B cell (primary cell): Measurements from ENCODE around the gene HAVCR2. TPM values are rescaled to one million over a fixed set of nuclear protein-coding genes. Genes with fewer than 3 reads are reported as not detected.

Source experiments
- ATAC-seq: fragments of 200-7000 bp; cut with Tn5 transposase; one replicate; pipeline ENCODE4 v1.10.0; 2021; ENCODE audit warnings: low read depth, mild to moderate bottlenecking, moderate number of reproducible peaks, moderate library complexity
- CTCF ChIA-PET: fragments of 350-600 bp; sonication (Branson Sonifier 250); formaldehyde crosslinking; loops from one replicate; lab custom pipeline; 2021; ENCODE audit warnings: antibody characterized with exemption, inconsistent platforms; lab: Charles Lee
- POLR2A ChIA-PET: fragments of 350-600 bp; sonication (Branson Sonifier 250); formaldehyde crosslinking; loops from one replicate; lab custom pipeline; 2021; ENCODE audit warnings: antibody characterized with exemption; lab: Charles Lee
- DNase-seq: peaks from one replicate; pipeline ENCODE4 v3.0.0; 2013
- H2AFZ ChIP-seq: 2 replicates; pipeline ENCODE4 v1.6.1; 2012; ENCODE audit warnings: mild to moderate bottlenecking, low read depth, low read length; ENCODE audit not compliant: insufficient read depth, poor library complexity, severe bottlenecking
- H3K27ac ChIP-seq, 2 donors: 1 replicate in 1 of 2; 2 replicates in 1 of 2; pipeline ENCODE4 v1.5.1; 2012 to 2013; ENCODE audit warnings: low read length in 2 of 2, mild to moderate bottlenecking in 2 of 2, moderate library complexity in 1 of 2
- H3K27me3 ChIP-seq, 4 experiments: fragments of 200-600 bp in 1 of 4; sonication (generic) in 1 of 4; replicated peaks in 1 of 4; 1 replicate in 2 of 4; 2 replicates in 2 of 4; pipeline versions ENCODE4 v1.6.1 to v1.7.0; 2013 to 2016; ENCODE audit warnings: low read length in 3 of 4, mild to moderate bottlenecking in 2 of 4, mixed read lengths in 1 of 4, moderate library complexity in 1 of 4; ENCODE audit not compliant: insufficient read depth in 4 of 4, control insufficient read depth in 3 of 4; ENCODE audit errors: control extremely low read depth in 1 of 4
- H3K36me3 ChIP-seq, 2 experiments: replicated peaks in 1 of 2; 1 replicate in 1 of 2; 2 replicates in 1 of 2; pipeline versions ENCODE4 v1.6.1 to v1.7.1; 2013; ENCODE audit warnings: low read length in 1 of 2; ENCODE audit not compliant: insufficient read depth in 2 of 2, control insufficient read depth in 1 of 2; ENCODE audit errors: control extremely low read depth in 1 of 2, extremely low read depth in 1 of 2
- H3K4me1 ChIP-seq, 2 donors: fragments of 200-600 bp in 1 of 2; sonication (generic) in 1 of 2; 1 replicate in 1 of 2; 2 replicates in 1 of 2; pipeline versions ENCODE4 v1.5.1 to v1.6.1; 2013 to 2017; ENCODE audit warnings: low read length in 2 of 2; ENCODE audit not compliant: control insufficient read depth in 2 of 2, insufficient read depth in 2 of 2
- H3K4me2 ChIP-seq: replicated peaks from 2 replicates; pipeline ENCODE3; 2012; ENCODE audit warnings: mild to moderate bottlenecking, low read depth, low read length; ENCODE audit not compliant: poor library complexity, severe bottlenecking
- H3K4me3 ChIP-seq, 5 experiments: fragments of 200-600 bp in 1 of 5; sonication (generic) in 1 of 5; 1 replicate in 3 of 5; 2 replicates in 2 of 5; pipeline versions ENCODE4 v1.5.1 to v1.7.0; 2011 to 2016; ENCODE audit warnings: low read length in 4 of 5, mild to moderate bottlenecking in 4 of 5, low read depth in 2 of 5, control low read depth in 1 of 5, moderate library complexity in 1 of 5; ENCODE audit not compliant: insufficient read depth in 1 of 5; ENCODE audit errors: control extremely low read depth in 1 of 5, extremely low read depth in 1 of 5
- H3K79me2 ChIP-seq: fragments of 200-600 bp; sonication (generic); one replicate; pipeline ENCODE4 v1.6.0; 2016; ENCODE audit warnings: low read length; ENCODE audit not compliant: control insufficient read depth, insufficient read depth
- H3K9ac ChIP-seq: fragments of 200-600 bp; sonication (generic); 2 replicates; pipeline ENCODE4 v1.6.1; 2017; ENCODE audit warnings: mild to moderate bottlenecking, low read length, moderate library complexity
- H3K9me3 ChIP-seq, 3 donors: one replicate each; pipeline versions ENCODE4 v1.6.1 to v1.7.1; 2013; ENCODE audit warnings: low read length in 2 of 3; ENCODE audit not compliant: control insufficient read depth in 2 of 3, insufficient read depth in 1 of 3; ENCODE audit errors: control extremely low read depth in 1 of 3
- H4K20me1 ChIP-seq: 2 replicates; pipeline ENCODE4 v1.6.0; 2012; ENCODE audit warnings: mild to moderate bottlenecking, low read length; ENCODE audit not compliant: insufficient read depth, control insufficient read depth, poor library complexity, severe bottlenecking
- H3K27ac Mint-ChIP-seq: one replicate; pipeline ENCODE4 v1.8.0; 2021; ENCODE audit warnings: mixed read lengths
- H3K27me3 Mint-ChIP-seq: one replicate; pipeline ENCODE4 v1.8.0; 2021; ENCODE audit warnings: mixed read lengths
- H3K4me1 Mint-ChIP-seq: one replicate; pipeline ENCODE4 v1.8.0; 2021; ENCODE audit warnings: mixed read lengths
- H3K4me3 Mint-ChIP-seq: one replicate; pipeline ENCODE4 v1.8.0; 2021; ENCODE audit warnings: mixed read lengths
- H3K9me3 Mint-ChIP-seq: one replicate; pipeline ENCODE4 v1.8.0; 2022; ENCODE audit warnings: mixed read lengths; ENCODE audit not compliant: insufficient read depth
- EZH2 ChIP-seq: IDR thresholded peaks from 2 replicates; pipeline ENCODE4 v1.6.1; 2012; ENCODE audit warnings: borderline replicate concordance, low read depth, mild to moderate bottlenecking, moderate library complexity, low read length; ENCODE audit not compliant: insufficient read depth, poor library complexity, severe bottlenecking
- WGBS: methylation state at CpG from one replicate; pipeline ENCODE4 v1.1.5; 2013; ENCODE audit warnings: missing lambda C conversion rate; ENCODE audit not compliant: insufficient coverage; 5-methylcytosine and 5-hydroxymethylcytosine counted together
- intact Hi-C: fragments of 100-400 bp; cut with micrococcal nuclease; formaldehyde crosslinking; loops from one replicate; pipeline ENCODE4 v1.10.0; 2022
- polyA plus RNA-seq: library from polyadenylated mRNA; depleted of rRNA; stranded (reverse); fragments of >200 nt; gene quantifications from 2 replicates; pipeline ENCODE4 v1.2.3, GENCODE V29; 2012
- total RNA-seq, 2 donors: library from RNA; stranded (reverse); fragments of 120-200 nt in 1 of 2; gene quantifications; 1 replicate in 1 of 2; 2 replicates in 1 of 2; pipeline versions ENCODE4 v1.2.3 to v1.2.4, GENCODE V29; 2013 to 2022
- TF ChIP-seq, protein P1 (sequence below): fragments of 200-600 bp; IDR thresholded peaks from one replicate; pipeline ENCODE4 v1.8.0; 2022; ENCODE audit warnings: antibody characterized with exemption, mild to moderate bottlenecking

HAVCR2 gene
- total and polyA plus RNA-seq, 2 donors (not counting 1 experiment from before 2014, with no cell fraction given), result 0.64 to 2.3 TPM

DNA sequence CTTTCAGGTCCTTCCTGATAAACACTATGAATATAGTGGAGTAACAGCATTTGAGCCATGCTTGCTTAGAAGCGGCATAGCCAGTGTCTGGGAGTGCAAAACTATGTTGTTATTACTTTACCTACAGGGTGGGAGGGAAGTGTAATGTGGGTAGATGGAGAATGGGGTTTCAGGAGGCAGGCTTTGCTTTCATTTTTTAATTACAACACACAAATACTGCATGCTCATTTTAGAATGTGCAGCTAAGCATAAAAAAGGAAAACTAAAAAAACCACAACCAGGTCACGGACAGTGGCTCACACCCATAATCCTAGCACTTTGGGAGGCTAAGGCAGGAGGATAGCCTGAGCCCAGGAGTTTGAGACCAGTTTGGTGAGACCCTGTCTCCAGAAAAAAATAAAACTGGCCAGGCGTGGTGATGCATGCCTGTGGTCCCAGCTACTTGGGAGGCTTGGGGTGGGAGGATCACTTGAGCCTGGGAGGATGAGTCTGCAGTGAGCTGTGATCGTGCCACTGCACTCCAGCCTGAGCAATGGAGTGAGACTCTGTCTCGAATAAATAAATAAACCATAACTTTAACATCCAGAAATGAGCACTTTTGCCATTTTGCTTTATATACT lies 70.2 kb downstream of the HAVCR2 start:
- Histone ChIP-seq H3K4me3 (no peak overlapping the region), H3K9me3 (no peaks in the 10 kb centered on the region), H3K27me3 (no peaks in the 10 kb centered on the region), H3K4me1 (no peaks in the 10 kb centered on the region), H3K4me2 (no peak overlapping the region), H3K36me3 (no peaks in the 10 kb centered on the region), H2AFZ (no peak overlapping the region), H3K9ac (no peak overlapping the region), H3K79me2 (no peaks in the 10 kb centered on the region), H3K27ac (no peak overlapping the region), H4K20me1 (no peaks in the 10 kb centered on the region)
- Mint-ChIP-seq H3K4me3 (no peak overlapping the region), H3K4me1 (peaks cover 7% of the 10 kb centered on the region), H3K27ac (no peak overlapping the region), H3K27me3 (no peaks in the 10 kb centered on the region), H3K9me3 (no peaks in the 10 kb centered on the region)
- DNase-seq (no peak), ATAC-seq (no peak)
- 17% methylated on average over 2 of the region's 5 CpGs for WGBS
- intact Hi-C loops, result no loop called here
- CTCF ChIA-PET, result interaction anchor here (0.5 kb wide), 1 partner anchor 10 kb away, joined by 3 read pairs; no protein-coding TSS in a partner anchor
- TF ChIP-seq EZH2, result no peak
- TF ChIP-seq, protein P1, sequence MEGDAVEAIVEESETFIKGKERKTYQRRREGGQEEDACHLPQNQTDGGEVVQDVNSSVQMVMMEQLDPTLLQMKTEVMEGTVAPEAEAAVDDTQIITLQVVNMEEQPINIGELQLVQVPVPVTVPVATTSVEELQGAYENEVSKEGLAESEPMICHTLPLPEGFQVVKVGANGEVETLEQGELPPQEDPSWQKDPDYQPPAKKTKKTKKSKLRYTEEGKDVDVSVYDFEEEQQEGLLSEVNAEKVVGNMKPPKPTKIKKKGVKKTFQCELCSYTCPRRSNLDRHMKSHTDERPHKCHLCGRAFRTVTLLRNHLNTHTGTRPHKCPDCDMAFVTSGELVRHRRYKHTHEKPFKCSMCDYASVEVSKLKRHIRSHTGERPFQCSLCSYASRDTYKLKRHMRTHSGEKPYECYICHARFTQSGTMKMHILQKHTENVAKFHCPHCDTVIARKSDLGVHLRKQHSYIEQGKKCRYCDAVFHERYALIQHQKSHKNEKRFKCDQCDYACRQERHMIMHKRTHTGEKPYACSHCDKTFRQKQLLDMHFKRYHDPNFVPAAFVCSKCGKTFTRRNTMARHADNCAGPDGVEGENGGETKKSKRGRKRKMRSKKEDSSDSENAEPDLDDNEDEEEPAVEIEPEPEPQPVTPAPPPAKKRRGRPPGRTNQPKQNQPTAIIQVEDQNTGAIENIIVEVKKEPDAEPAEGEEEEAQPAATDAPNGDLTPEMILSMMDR, result no peak
- POLR2A ChIA-PET, result no interaction called here

Other genes starting within 250 kb of the HAVCR2 start
- gene TIMD4, start 145.8 kb downstream of the HAVCR2 start, total RNA-seq, result not detected in 2 replicates
- gene TIMD4, start 145.8 kb downstream of the HAVCR2 start, polyA plus RNA-seq, result 0.07 and 0.16 TPM in 2 replicates
- gene HAVCR1, start 49.9 kb downstream of the HAVCR2 start, total RNA-seq, result 0.22 TPM in 1 of 2 replicates, not detected in the other
- gene HAVCR1, start 49.9 kb downstream of the HAVCR2 start, polyA plus RNA-seq, result not detected in 2 replicates
- gene MED7, start 33.8 kb upstream of the HAVCR2 start, total RNA-seq, result 19.3 and 21.4 TPM in 2 replicates
- gene MED7, start 33.8 kb upstream of the HAVCR2 start, polyA plus RNA-seq, result 4.6 and 5.8 TPM in 2 replicates
- not detected in 2 replicates for gene GARIN3, start 57.2 kb upstream of the HAVCR2 start, total RNA-seq
- gene GARIN3, start 57.2 kb upstream of the HAVCR2 start, polyA plus RNA-seq, result not detected in 2 replicates
- 1.1 and 1.6 TPM in 2 replicates for gene ITK, start 71.8 kb upstream of the HAVCR2 start, total RNA-seq
- 0.75 and 3.9 TPM in 2 replicates for gene ITK, start 71.8 kb upstream of the HAVCR2 start, polyA plus RNA-seq
- 663 and 681 TPM in 2 replicates for gene CYFIP2, start 157.1 kb upstream of the HAVCR2 start, total RNA-seq
- gene CYFIP2, start 157.1 kb upstream of the HAVCR2 start, polyA plus RNA-seq, result 227 and 231 TPM in 2 replicates